Measurements from ENCODE around the gene CYP2S1. TPM values are rescaled to one million over a fixed set of nuclear protein-coding genes. Genes with fewer than 3 reads are reported as not detected.

The CYP2S1 gene
- total and polyA plus RNA-seq, 7 donors: 0.10 to 1.1 (median 0.50) TPM

DNA sequence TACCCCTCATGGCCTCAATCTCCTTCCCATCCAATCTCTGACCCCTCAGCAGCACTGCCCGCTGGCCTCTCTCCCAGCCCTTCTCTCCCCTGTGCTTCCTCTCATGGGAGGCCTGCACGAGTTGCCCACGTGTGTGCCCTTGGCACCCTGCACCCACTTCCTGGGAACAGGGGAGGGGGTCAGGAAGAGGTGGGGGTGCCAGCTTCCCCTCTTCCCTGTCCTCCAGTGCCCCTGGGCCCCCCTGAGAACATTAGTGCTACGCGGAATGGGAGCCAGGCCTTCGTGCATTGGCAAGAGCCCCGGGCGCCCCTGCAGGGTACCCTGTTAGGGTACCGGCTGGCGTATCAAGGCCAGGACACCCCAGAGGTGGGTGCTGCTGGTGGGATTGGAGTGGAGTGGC lies 45.2 kb downstream of the CYP2S1 start:
- intact Hi-C loops (cut with DNase I): no loop called here
- no peaks in the 10 kb centered on the region for H3K9me3 ChIP-seq
- H3K27me3 ChIP-seq (ENCODE audit: insufficient read depth in 3 of 3, low read length in 2 of 3): peaks cover 0 to 5% (median 0%) of the 10 kb centered on the region in 3 donors
- TF ChIP-seq, protein P1, sequence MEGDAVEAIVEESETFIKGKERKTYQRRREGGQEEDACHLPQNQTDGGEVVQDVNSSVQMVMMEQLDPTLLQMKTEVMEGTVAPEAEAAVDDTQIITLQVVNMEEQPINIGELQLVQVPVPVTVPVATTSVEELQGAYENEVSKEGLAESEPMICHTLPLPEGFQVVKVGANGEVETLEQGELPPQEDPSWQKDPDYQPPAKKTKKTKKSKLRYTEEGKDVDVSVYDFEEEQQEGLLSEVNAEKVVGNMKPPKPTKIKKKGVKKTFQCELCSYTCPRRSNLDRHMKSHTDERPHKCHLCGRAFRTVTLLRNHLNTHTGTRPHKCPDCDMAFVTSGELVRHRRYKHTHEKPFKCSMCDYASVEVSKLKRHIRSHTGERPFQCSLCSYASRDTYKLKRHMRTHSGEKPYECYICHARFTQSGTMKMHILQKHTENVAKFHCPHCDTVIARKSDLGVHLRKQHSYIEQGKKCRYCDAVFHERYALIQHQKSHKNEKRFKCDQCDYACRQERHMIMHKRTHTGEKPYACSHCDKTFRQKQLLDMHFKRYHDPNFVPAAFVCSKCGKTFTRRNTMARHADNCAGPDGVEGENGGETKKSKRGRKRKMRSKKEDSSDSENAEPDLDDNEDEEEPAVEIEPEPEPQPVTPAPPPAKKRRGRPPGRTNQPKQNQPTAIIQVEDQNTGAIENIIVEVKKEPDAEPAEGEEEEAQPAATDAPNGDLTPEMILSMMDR (IDR thresholded peaks at IDR 0.05): no peak
- DNase-seq (no peak), ATAC-seq (no peak)
- WGBS, 3 donors: 80 to 85% (median 81%) methylated on average over 10 of the region's 10 CpGs
- H3K4me1 ChIP-seq: no peaks in the 10 kb centered on the region
- H3K36me3 ChIP-seq (ENCODE audit: insufficient read depth in 1 of 2, low read depth in 1 of 2): peaks cover 0 to 9% of the 10 kb centered on the region in 2 donors
- H3K4me3 ChIP-seq: no peak overlapping the region
- H3K27ac ChIP-seq: no peak overlapping the region

DNA sequence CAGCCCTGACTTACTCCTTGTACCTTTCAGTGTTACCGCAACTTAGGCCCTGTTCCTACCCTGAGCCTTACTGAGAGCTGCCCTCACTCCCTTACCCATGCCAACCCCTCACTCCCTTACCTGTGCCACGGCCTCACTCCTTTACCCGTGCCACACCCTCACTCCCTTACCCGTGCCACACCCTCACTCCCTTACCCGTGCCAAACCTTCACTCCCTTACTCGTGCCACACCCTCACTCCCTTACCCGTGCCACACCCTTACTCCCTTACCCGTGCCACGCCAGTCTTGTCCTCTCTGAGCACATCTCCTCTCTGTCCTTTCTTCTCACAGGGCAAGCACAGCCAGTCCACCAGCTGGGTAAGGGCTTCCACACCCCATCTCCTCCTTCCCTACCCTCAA lies 46.3 kb downstream of the CYP2S1 start:
- 78 to 92% (median 82%) methylated on average over 9 of the region's 9 CpGs for WGBS, 3 donors
- Histone ChIP-seq H3K27me3 (ENCODE audit: insufficient read depth in 3 of 3, low read length in 2 of 3) (peaks cover 0 to 5% (median 0%) of the 10 kb centered on the region in 3 donors), H3K4me1 (no peaks in the 10 kb centered on the region), H3K4me3 (no peak overlapping the region), H3K27ac (no peak overlapping the region), H3K36me3 (ENCODE audit: insufficient read depth in 1 of 2, low read depth in 1 of 2) (peaks cover 0 to 9% of the 10 kb centered on the region in 2 donors), H3K9me3 (no peaks in the 10 kb centered on the region)
- intact Hi-C loops (cut with DNase I): no loop called here
- TF ChIP-seq, protein P1 (IDR thresholded peaks at IDR 0.05): no peak
- no peak for DNase-seq
- ATAC-seq: no peak

DNA sequence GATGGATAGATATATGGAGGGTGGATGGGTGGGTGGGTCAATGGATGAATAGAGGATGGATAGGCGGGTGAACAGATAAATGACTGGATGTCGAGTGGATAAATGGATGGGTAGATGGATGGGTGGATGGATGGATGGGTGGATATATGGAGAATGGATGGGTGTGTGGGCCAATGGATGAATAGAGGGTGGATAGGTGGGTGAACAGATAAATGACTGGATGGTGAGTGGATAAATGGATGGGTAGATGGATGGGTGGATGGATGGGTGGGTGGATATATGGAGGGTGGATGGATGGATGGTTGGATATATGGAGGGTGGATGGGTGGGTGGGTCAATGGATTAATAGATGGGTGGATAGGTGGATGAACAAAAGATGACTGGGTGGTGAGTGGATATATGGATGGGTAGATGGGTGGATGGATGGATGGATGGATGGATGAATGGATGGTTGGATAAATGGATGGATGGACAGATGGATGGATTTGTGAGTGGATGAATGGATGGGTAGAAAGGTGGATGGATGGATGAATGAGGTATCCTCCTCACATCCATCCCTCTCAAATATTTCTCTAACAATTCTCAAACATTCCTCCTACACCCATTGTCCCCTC lies 47.0 kb downstream of the CYP2S1 start:
- Histone ChIP-seq H3K4me3 (no peak overlapping the region), H3K36me3 (ENCODE audit: insufficient read depth in 1 of 2, low read depth in 1 of 2) (peaks cover 0 to 9% of the 10 kb centered on the region in 2 donors), H3K9me3 (no peaks in the 10 kb centered on the region), H3K27me3 (ENCODE audit: insufficient read depth in 3 of 3, low read length in 2 of 3) (peaks cover 0 to 5% (median 0%) of the 10 kb centered on the region in 3 donors), H3K27ac (no peak overlapping the region), H3K4me1 (no peaks in the 10 kb centered on the region)
- intact Hi-C loops (cut with DNase I): no loop called here
- ATAC-seq (no peak), DNase-seq (no peak)
- WGBS, 3 donors: 93 to 98% (median 97%) methylated on average over 2 of the region's 2 CpGs
- TF ChIP-seq, protein P1 (IDR thresholded peaks at IDR 0.05): no peak

DNA sequence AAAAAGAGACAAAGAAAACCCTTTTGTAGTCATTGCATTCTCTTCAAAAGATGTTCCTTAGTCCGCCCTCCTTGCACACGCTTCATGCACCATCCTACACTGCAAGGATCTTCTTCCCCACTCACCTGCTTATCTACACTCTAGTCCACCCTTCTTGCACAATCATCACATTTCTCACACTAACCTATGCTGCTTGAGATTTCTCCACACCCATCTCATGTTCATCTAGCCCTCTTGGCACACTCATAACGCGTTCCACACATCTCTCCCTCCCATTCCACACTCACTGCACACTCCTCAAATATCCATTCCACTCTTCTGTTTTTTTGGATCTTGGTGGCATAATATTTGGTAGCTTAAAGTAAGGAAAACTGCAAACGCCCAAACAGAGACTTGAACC lies 48.8 kb downstream of the CYP2S1 start:
- H3K36me3 ChIP-seq (ENCODE audit: insufficient read depth in 1 of 2, low read depth in 1 of 2): peaks cover 0 to 9% of the 10 kb centered on the region in 2 donors

More for the DNA sequence above, 48.8 kb downstream of the CYP2S1 start:
- Histone ChIP-seq H3K27ac (no peak overlapping the region), H3K27me3 (ENCODE audit: insufficient read depth in 3 of 3, low read length in 2 of 3) (peaks cover 0 to 5% (median 0%) of the 10 kb centered on the region in 3 donors), H3K9me3 (no peaks in the 10 kb centered on the region), H3K4me3 (no peak overlapping the region), H3K4me1 (no peaks in the 10 kb centered on the region)
- TF ChIP-seq, protein P1 (IDR thresholded peaks at IDR 0.05): no peak
- intact Hi-C loops (cut with DNase I): no loop called here
- WGBS, 3 donors: 82 to 92% (median 87%) methylated on average over 5 of the region's 5 CpGs
- no peak for DNase-seq
- no peak for ATAC-seq

Data from psoas muscle (tissue), 8 donors.